H9 (cell line): Measurements from ENCODE around the gene NAPA. TPM values are rescaled to one million over a fixed set of nuclear protein-coding genes. Genes with fewer than 3 reads are reported as not detected.

Experiments used
- DNase-seq: peaks from one replicate; pipeline ENCODE4 v3.0.0-alpha.2; 2017
- H2AFZ ChIP-seq: one replicate; pipeline ENCODE4 v1.6.1; 2013; ENCODE audit warnings: mild to moderate bottlenecking, low read length, control low read depth, moderate library complexity
- H2AK5ac ChIP-seq: 2 replicates; pipeline ENCODE4 v1.6.1; 2013; ENCODE audit warnings: low read length, control low read depth, mixed read lengths; ENCODE audit not compliant: insufficient read length
- H2BK120ac ChIP-seq: one replicate; pipeline ENCODE4 v1.6.1; 2013; ENCODE audit warnings: low read depth, mild to moderate bottlenecking, low read length, control low read depth, inconsistent platforms; ENCODE audit not compliant: poor library complexity, severe bottlenecking
- H2BK12ac ChIP-seq: 2 replicates; pipeline ENCODE4 v1.6.1; 2013; ENCODE audit warnings: low read length, control low read depth, mixed read lengths, low read depth; ENCODE audit not compliant: insufficient read length
- H2BK15ac ChIP-seq: 2 replicates; pipeline ENCODE4 v1.6.1; 2013; ENCODE audit warnings: low read depth, low read length, control low read depth
- H2BK20ac ChIP-seq: one replicate; pipeline ENCODE4 v1.6.1; 2013; ENCODE audit warnings: low read depth, mild to moderate bottlenecking, low read length, control low read depth, inconsistent platforms; ENCODE audit not compliant: poor library complexity, severe bottlenecking
- H2BK5ac ChIP-seq: 2 replicates; pipeline ENCODE4 v1.6.1; 2013; ENCODE audit warnings: low read length, control low read depth, mixed read lengths; ENCODE audit not compliant: insufficient read length
- H3K14ac ChIP-seq: 2 replicates; pipeline ENCODE4 v1.6.1; 2013; ENCODE audit warnings: low read length, control low read depth; ENCODE audit not compliant: insufficient read depth
- H3K18ac ChIP-seq: 2 replicates; pipeline ENCODE4 v1.6.1; 2013; ENCODE audit warnings: low read depth, mild to moderate bottlenecking, mixed read lengths, low read length, control low read depth; ENCODE audit not compliant: insufficient read length
- H3K23ac ChIP-seq: 2 replicates; pipeline ENCODE4 v1.6.1; 2013; ENCODE audit warnings: low read length, control low read depth, mixed read lengths, low read depth; ENCODE audit not compliant: insufficient read length
- H3K23me2 ChIP-seq: 2 replicates; pipeline ENCODE4 v1.6.1; 2013; ENCODE audit warnings: low read depth, mild to moderate bottlenecking, mixed read lengths, low read length, control low read depth; ENCODE audit not compliant: insufficient read length, poor library complexity, severe bottlenecking
- H3K27ac ChIP-seq: 2 replicates; pipeline ENCODE4 v1.5.1; 2013; ENCODE audit warnings: low read length, control low read depth, mixed read lengths, low read depth; ENCODE audit not compliant: insufficient read length
- H3K27me3 ChIP-seq: 2 replicates; pipeline ENCODE4 v1.6.1; 2013; ENCODE audit warnings: low read length, control low read depth, inconsistent platforms; ENCODE audit not compliant: insufficient read depth
- H3K4ac ChIP-seq: 2 replicates; pipeline ENCODE4 v1.6.1; 2013; ENCODE audit warnings: low read depth, mild to moderate bottlenecking, control low read depth, inconsistent platforms, low read length, moderate library complexity
- H3K4me1 ChIP-seq: 2 replicates; pipeline ENCODE4 v1.6.1; 2013; ENCODE audit warnings: low read length, control low read depth, inconsistent platforms; ENCODE audit not compliant: insufficient read depth
- H3K4me2 ChIP-seq: 2 replicates; pipeline ENCODE4 v1.6.1; 2013; ENCODE audit warnings: low read length, control low read depth, mixed read lengths; ENCODE audit not compliant: insufficient read length, insufficient read depth
- H3K56ac ChIP-seq: 2 replicates; pipeline ENCODE4 v1.6.1; 2013; ENCODE audit warnings: low read depth, mild to moderate bottlenecking, mixed read lengths, low read length, control low read depth; ENCODE audit not compliant: insufficient read length
- H3K79me1 ChIP-seq: 2 replicates; pipeline ENCODE4 v1.6.1; 2013; ENCODE audit warnings: low read depth, mild to moderate bottlenecking, moderate library complexity, low read length, control low read depth, inconsistent platforms; ENCODE audit not compliant: insufficient read depth, poor library complexity, severe bottlenecking
- H3K79me2 ChIP-seq: 2 replicates; pipeline ENCODE4 v1.6.1; 2013; ENCODE audit warnings: low read length, control low read depth, inconsistent platforms; ENCODE audit not compliant: insufficient read depth
- H3K9ac ChIP-seq: 2 replicates; pipeline ENCODE4 v1.6.1; 2013; ENCODE audit warnings: low read length, control low read depth, mixed read lengths; ENCODE audit not compliant: insufficient read length; ENCODE audit errors: extremely low read depth
- H3K9me3 ChIP-seq: one replicate; pipeline ENCODE4 v1.6.1; 2013; ENCODE audit warnings: low read depth, low read length, inconsistent platforms; ENCODE audit not compliant: control insufficient read depth
- H3T11ph ChIP-seq: one replicate; pipeline ENCODE4 v1.6.1; 2013; ENCODE audit warnings: mild to moderate bottlenecking, low read length, control low read depth, inconsistent platforms
- H4K20me1 ChIP-seq: one replicate; pipeline ENCODE4 v1.6.1; 2013; ENCODE audit not compliant: control insufficient read depth, insufficient read length, insufficient read depth
- H4K5ac ChIP-seq: 2 replicates; pipeline ENCODE4 v1.6.1; 2013; ENCODE audit warnings: low read depth, mild to moderate bottlenecking, mixed read lengths, low read length, control low read depth; ENCODE audit not compliant: insufficient read length
- H4K8ac ChIP-seq: replicated peaks from 2 replicates; pipeline ENCODE4 v1.6.1; 2013; ENCODE audit warnings: low read length, control low read depth, mixed read lengths, low read depth; ENCODE audit not compliant: insufficient read length
- H4K91ac ChIP-seq: 2 replicates; pipeline ENCODE4 v1.6.1; 2013; ENCODE audit warnings: low read depth, mild to moderate bottlenecking, moderate library complexity, mixed read lengths, low read length, control low read depth; ENCODE audit not compliant: insufficient read length
- H3K27ac Mint-ChIP-seq, 3 experiments: 2 replicates in 2 of 3; 3 replicates in 1 of 3; pipeline ENCODE4 v1.8.0; 2020 to 2021; ENCODE audit warnings: mixed read lengths in 3 of 3, mild to moderate bottlenecking in 1 of 3, moderate library complexity in 1 of 3
- H3K27me3 Mint-ChIP-seq: 2 replicates; pipeline ENCODE4 v1.8.0; 2021; ENCODE audit warnings: low read depth, mild to moderate bottlenecking, moderate library complexity, mixed read lengths
- H3K36me3 Mint-ChIP-seq, 3 experiments: 2 replicates in 2 of 3; 3 replicates in 1 of 3; pipeline ENCODE4 v1.8.0; 2020 to 2021; ENCODE audit warnings: low read depth in 3 of 3, mixed read lengths in 3 of 3; ENCODE audit not compliant: insufficient read depth in 1 of 3
- H3K4me1 Mint-ChIP-seq, 2 experiments: 2 replicates each; pipeline ENCODE4 v1.8.0; 2020; ENCODE audit warnings: mixed read lengths in 2 of 2
- H3K4me3 Mint-ChIP-seq, 2 experiments: 2 replicates in 1 of 2; 3 replicates in 1 of 2; pipeline ENCODE4 v1.8.0; 2020 to 2021; ENCODE audit warnings: mild to moderate bottlenecking in 2 of 2, mixed read lengths in 2 of 2, moderate library complexity in 1 of 2
- H3K9me3 Mint-ChIP-seq, 2 experiments: 2 replicates in 1 of 2; 3 replicates in 1 of 2; pipeline ENCODE4 v1.8.0; 2020; ENCODE audit warnings: mild to moderate bottlenecking in 2 of 2, mixed read lengths in 2 of 2, moderate library complexity in 1 of 2
- CTCF ChIP-seq: fragments of 200-600 bp; sonication (generic); conservative IDR thresholded peaks from 3 replicates; pipeline ENCODE4 v1.8.0; 2021; ENCODE audit warnings: antibody characterized with exemption, mild to moderate bottlenecking
- WGBS: extraction: QIAGEN DNeasy Blood & Tissue Kit; methylation state at CpG from one replicate; pipeline ENCODE4 v1.1.7; 2013; ENCODE audit warnings: missing lambda C conversion rate, low lambda C conversion rate, mixed read lengths; ENCODE audit not compliant: insufficient read length; ENCODE audit errors: extremely low coverage; 5-methylcytosine and 5-hydroxymethylcytosine counted together
- total RNA-seq: library from RNA; stranded (reverse); gene quantifications from 2 replicates; pipeline ENCODE4 v1.2.1, GENCODE V29; 2021

Gene NAPA
- total RNA-seq, 1 experiment from 2014 or later, result 62.8 TPM

- no peaks in the 10 kb centered on the region for H3K79me1 ChIP-seq
- H2BK120ac ChIP-seq, result no peak overlapping the region
- TF ChIP-seq CTCF, result no peak
- no peaks in the 10 kb centered on the region; the same call in 1 of the 2 replicates for H3K27me3 ChIP-seq
- H4K20me1 ChIP-seq, result no peaks in the 10 kb centered on the region
- H3K9me3 ChIP-seq, result no peaks in the 10 kb centered on the region
- H2BK20ac ChIP-seq, result no peak overlapping the region
- no CpG with 5 or more reads among the region's 22 CpGs for WGBS
- H3K4me3 Mint-ChIP-seq, result no peak overlapping the region
- H2AK5ac ChIP-seq, result no peak overlapping the region
- H3K36me3 Mint-ChIP-seq, result no peaks in the 10 kb centered on the region
- no peak overlapping the region for H2BK15ac ChIP-seq
- H3K27me3 Mint-ChIP-seq, result no peaks in the 10 kb centered on the region; the same call in 1 of the 2 replicates
- H3K23me2 ChIP-seq, result no peaks in the 10 kb centered on the region
- peaks cover 5 to 11% of the 10 kb centered on the region in 2 experiments for H3K4me1 Mint-ChIP-seq
- H3K4me2 ChIP-seq, result no peak overlapping the region
- H3K56ac ChIP-seq, result no peak overlapping the region
- no peak overlapping the region for H2AFZ ChIP-seq
- no peak overlapping the region for H3K9ac ChIP-seq
- H3K14ac ChIP-seq, result no peak overlapping the region
- H3K27ac Mint-ChIP-seq, result no peak overlapping the region
- H3K4ac ChIP-seq, result no peak overlapping the region
- H3K27ac ChIP-seq, result no peak overlapping the region
- no peak for DNase-seq
- no peaks in the 10 kb centered on the region for H3K4me1 ChIP-seq
- no peaks in the 10 kb centered on the region for H3K79me2 ChIP-seq
- H2BK12ac ChIP-seq, result no peak overlapping the region
- no peak overlapping the region for H4K5ac ChIP-seq
- H3K9me3 Mint-ChIP-seq, result no peaks in the 10 kb centered on the region
- H3K23ac ChIP-seq, result no peak overlapping the region
- H3K18ac ChIP-seq, result no peak overlapping the region
- H3T11ph ChIP-seq, result no peak overlapping the region
- H4K8ac ChIP-seq, result no peak overlapping the region
- H4K91ac ChIP-seq, result no peak overlapping the region
- no peak overlapping the region for H2BK5ac ChIP-seq
Observed at GRCh38 chr19:47544476-47544875, 29.6 kb upstream of the NAPA start.
